ENCODE results near the gene UVRAG. TPM values are rescaled to one million over a fixed set of nuclear protein-coding genes. Genes with fewer than 3 reads are reported as not detected.

UVRAG gene
- total RNA-seq, 3 donors from 2014 or later = 43.3 to 73.0 (median 48.9) TPM

- H3K4me3 ChIP-seq = no peak overlapping the region
- no peak for DNase-seq (ENCODE audit: low spot score in 2 of 2)
- intact Hi-C loops (cut with DNase I; ENCODE audit: low total_unique reads) = no loop called here
- peaks cover 3 to 9% of the 10 kb centered on the region in 2 donors for H3K4me1 ChIP-seq
- TF ChIP-seq POLR2A (IDR thresholded peaks at IDR 0.05) = no peak
- no peak for TF ChIP-seq POLR2AphosphoS5 (IDR thresholded peaks at IDR 0.05)
- TF ChIP-seq CTCF (IDR thresholded peaks at IDR 0.05) = no peak
- no peak overlapping the region for H3K27ac ChIP-seq
- no peaks in the 10 kb centered on the region for H3K9me3 ChIP-seq
- H3K27me3 ChIP-seq = no peaks in the 10 kb centered on the region
- no peaks in the 10 kb centered on the region for H3K36me3 ChIP-seq
Measured at GRCh38 chr11:75797116-75797515, 17.9 kb upstream of the UVRAG start.

GRCh38 chr11:75797792-75798191 is 17.2 kb upstream of the UVRAG start:
- no peaks in the 10 kb centered on the region for H3K36me3 ChIP-seq
- intact Hi-C loops (cut with DNase I; ENCODE audit: low total_unique reads) = no loop called here
- H3K27me3 ChIP-seq = no peaks in the 10 kb centered on the region
- no peak for TF ChIP-seq CTCF (IDR thresholded peaks at IDR 0.05)
- TF ChIP-seq POLR2AphosphoS5 (IDR thresholded peaks at IDR 0.05) = no peak
- no peak for TF ChIP-seq POLR2A (IDR thresholded peaks at IDR 0.05)
- H3K9me3 ChIP-seq = no peaks in the 10 kb centered on the region
- no peak overlapping the region for H3K4me3 ChIP-seq
- peaks cover 6 to 14% of the 10 kb centered on the region in 2 donors for H3K4me1 ChIP-seq
- no peak overlapping the region for H3K27ac ChIP-seq
- DNase-seq (ENCODE audit: low spot score in 2 of 2) = no peak

- H3K4me3 ChIP-seq = no peak overlapping the region
- peaks cover 9 to 18% of the 10 kb centered on the region in 2 donors for H3K4me1 ChIP-seq
- H3K36me3 ChIP-seq = no peaks in the 10 kb centered on the region
- TF ChIP-seq CTCF (IDR thresholded peaks at IDR 0.05) = no peak
- peak overlapping the region; percentile 85 to 89 for H3K27ac ChIP-seq
- no peaks in the 10 kb centered on the region for H3K9me3 ChIP-seq
- no peaks in the 10 kb centered on the region for H3K27me3 ChIP-seq
- intact Hi-C loops (cut with DNase I; ENCODE audit: low total_unique reads) = loop anchor here (5.0 kb wide), 1 partner anchor 67 kb away; no protein-coding TSS in a partner anchor
- DNase-seq (ENCODE audit: low spot score in 2 of 2) = no peak
Measured at GRCh38 chr11:75800136-75800675, 14.8 kb upstream of the UVRAG start.

DNA sequence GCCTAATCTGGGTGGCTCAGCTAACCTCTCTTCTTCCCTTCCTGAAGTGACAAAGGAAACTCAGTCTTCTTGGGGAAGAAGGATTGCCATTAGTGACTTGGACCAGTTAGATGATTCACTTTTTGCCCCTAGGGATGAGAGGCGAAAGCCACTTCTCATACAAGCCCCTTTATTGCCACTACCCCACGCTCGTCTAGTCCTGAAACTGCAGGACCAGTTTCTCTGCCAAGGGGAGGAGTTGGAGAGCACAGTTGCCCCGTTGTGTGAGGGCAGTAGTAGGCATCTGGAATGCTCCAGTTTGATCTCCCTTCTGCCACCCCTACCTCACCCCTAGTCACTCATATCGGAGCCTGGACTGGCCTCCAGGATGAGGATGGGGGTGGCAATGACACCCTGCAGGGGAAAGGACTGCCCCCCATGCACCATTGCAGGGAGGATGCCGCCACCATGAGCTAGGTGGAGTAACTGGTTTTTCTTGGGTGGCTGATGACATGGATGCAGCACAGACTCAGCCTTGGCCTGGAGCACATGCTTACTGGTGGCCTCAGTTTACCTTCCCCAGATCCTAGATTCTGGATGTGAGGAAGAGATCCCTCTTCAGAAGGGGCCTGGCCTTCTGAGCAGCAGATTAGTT is 14.2 kb upstream of the UVRAG start:
- no peak for TF ChIP-seq POLR2A (IDR thresholded peaks at IDR 0.05)
- peak in 1 of 3 donors; percentile 11 for TF ChIP-seq CTCF (IDR thresholded peaks at IDR 0.05)
- Histone ChIP-seq H3K27me3 (no peaks in the 10 kb centered on the region), H3K9me3 (no peaks in the 10 kb centered on the region), H3K4me3 (no peak overlapping the region), H3K4me1 (peaks cover 9 to 18% of the 10 kb centered on the region in 2 donors), H3K36me3 (no peaks in the 10 kb centered on the region), H3K27ac (peak overlapping the region; percentile 85 to 89)
- intact Hi-C loops (cut with DNase I; ENCODE audit: low total_unique reads) = loop anchor here (5.0 kb wide), 1 partner anchor 66 kb away; no protein-coding TSS in a partner anchor
- peak in 1 of 2 donors; percentile 59 for DNase-seq (ENCODE audit: low spot score in 2 of 2)

GRCh38 chr11:75801362-75802020 is 13.5 kb upstream of the UVRAG start:
- TF ChIP-seq CTCF (IDR thresholded peaks at IDR 0.05) = no peak
- TF ChIP-seq POLR2AphosphoS5 (IDR thresholded peaks at IDR 0.05) = no peak
- no peak for TF ChIP-seq POLR2A (IDR thresholded peaks at IDR 0.05)
- Histone ChIP-seq H3K4me3 (no peak overlapping the region), H3K27ac (peak overlapping the region; percentile 85 to 89), H3K36me3 (no peaks in the 10 kb centered on the region), H3K4me1 (peaks cover 9 to 18% of the 10 kb centered on the region in 2 donors), H3K9me3 (no peaks in the 10 kb centered on the region), H3K27me3 (no peaks in the 10 kb centered on the region)
- intact Hi-C loops (cut with DNase I; ENCODE audit: low total_unique reads) = loop anchor here (5.0 kb wide), 1 partner anchor 66 kb away; no protein-coding TSS in a partner anchor
- DNase-seq (ENCODE audit: low spot score in 2 of 2) = no peak
